Left ventricle myocardium inferior (tissue), 1 donor: Measurements from ENCODE around the gene MCL1. TPM values are rescaled to one million over a fixed set of nuclear protein-coding genes. Genes with fewer than 3 reads are reported as not detected.
A peak's percentile ranks its signal among the peaks of the same experiment; 100 is the strongest.

ENCODE experiments used
- DNase-seq: peaks from one replicate; pipeline ENCODE4 v3.0.0-alpha.2; 2020
- H3K27ac ChIP-seq: fragments of 200-600 bp; replicated peaks from 2 replicates; pipeline ENCODE4 v1.8.0; 2021
- H3K27me3 ChIP-seq: fragments of 200-600 bp; 2 replicates; pipeline ENCODE4 v1.8.0; 2021; ENCODE audit warnings: low read depth
- H3K36me3 ChIP-seq: fragments of 200-600 bp; 2 replicates; pipeline ENCODE4 v1.8.0; 2021
- H3K4me1 ChIP-seq: fragments of 200-600 bp; 2 replicates; pipeline ENCODE4 v1.8.0; 2021
- H3K4me3 ChIP-seq: fragments of 200-600 bp; 2 replicates; pipeline ENCODE4 v1.8.0; 2021; ENCODE audit warnings: mild to moderate bottlenecking, moderate library complexity
- H3K9me3 ChIP-seq: fragments of 200-600 bp; replicated peaks from 2 replicates; pipeline ENCODE4 v1.8.0; 2021
- CTCF ChIP-seq: fragments of 200-600 bp; IDR thresholded peaks from 2 replicates; pipeline ENCODE4 v1.8.0; 2021; ENCODE audit warnings: antibody characterized with exemption, mild to moderate bottlenecking, borderline replicate concordance
- intact Hi-C: fragments of 100-400 bp; cut with micrococcal nuclease; formaldehyde crosslinking; loops from one replicate; pipeline ENCODE4 v1.11.0; 2022
- total RNA-seq: library from RNA; stranded (reverse); fragmentation: NEBNext Ultra II Directional; extraction: Animal tissue kit (Norgen Biotek cat#: 25700); gene quantifications from one replicate; pipeline ENCODE4 v1.2.1, GENCODE V29; 2021
- donor health status: DM: no; HTN: yes; CAD: no; lungs with severe emphysema.

The MCL1 gene
- total RNA-seq, 1 donor from 2014 or later, result 97.0 TPM

GRCh38 chr1:150622303-150622975 lies 43.0 kb upstream of the MCL1 start:
- H3K27me3 ChIP-seq, result no peaks in the 10 kb centered on the region
- intact Hi-C loops, result loop anchor here (5.0 kb wide), 1 partner anchor 45 kb away; the partner anchor contains the start of gene MCL1
- H3K27ac ChIP-seq, result peak overlapping the region; percentile 80
- TF ChIP-seq CTCF, result peak; percentile 28
- H3K4me1 ChIP-seq, result peaks cover 77% of the 10 kb centered on the region
- H3K4me3 ChIP-seq, result no peak overlapping the region
- H3K36me3 ChIP-seq, result peaks cover 73% of the 10 kb centered on the region
- peak; percentile 59 for DNase-seq
- H3K9me3 ChIP-seq, result no peaks in the 10 kb centered on the region

- Histone ChIP-seq H3K36me3 (peaks cover 70% of the 10 kb centered on the region), H3K27ac (peak overlapping the region; percentile 80), H3K4me1 (peaks cover 73% of the 10 kb centered on the region), H3K9me3 (no peaks in the 10 kb centered on the region), H3K4me3 (no peak overlapping the region), H3K27me3 (no peaks in the 10 kb centered on the region)
- intact Hi-C loops, result loop anchor here (2.0 to 5.0 kb wide), 2 partner anchors 44 to 61 kb away; partner anchors contain the start of gene MCL1
- DNase-seq, result no peak
- TF ChIP-seq CTCF, result peak; percentile 76
Observed at GRCh38 chr1:150621497-150622302, 42.3 kb upstream of the MCL1 start.

GRCh38 chr1:150620919-150621318 lies 41.5 kb upstream of the MCL1 start:
- TF ChIP-seq CTCF, result no peak
- intact Hi-C loops, result loop anchor here (2.0 to 5.0 kb wide), 2 partner anchors 44 to 60 kb away; partner anchors contain the start of gene MCL1
- Histone ChIP-seq H3K9me3 (no peaks in the 10 kb centered on the region), H3K4me3 (no peak overlapping the region), H3K27ac (peak overlapping the region; percentile 80), H3K27me3 (no peaks in the 10 kb centered on the region), H3K4me1 (peaks cover 66% of the 10 kb centered on the region), H3K36me3 (peaks cover 62% of the 10 kb centered on the region)
- no peak for DNase-seq

GRCh38 chr1:150619576-150620509 lies 40.4 kb upstream of the MCL1 start:
- peaks cover 51% of the 10 kb centered on the region for H3K36me3 ChIP-seq
- peaks cover 61% of the 10 kb centered on the region for H3K4me1 ChIP-seq
- H3K9me3 ChIP-seq, result no peaks in the 10 kb centered on the region
- TF ChIP-seq CTCF, result peak; percentile 31
- peak overlapping the region; percentile 15 for H3K4me3 ChIP-seq
- no peak for DNase-seq
- H3K27ac ChIP-seq, result peak overlapping the region; percentile 80
- H3K27me3 ChIP-seq, result no peaks in the 10 kb centered on the region
- intact Hi-C loops, result loop anchor here (2.0 to 5.0 kb wide), 2 partner anchors 43 to 59 kb away; partner anchors contain the start of gene MCL1
